ENCODE data around the gene WIF1. TPM values are rescaled to one million over a fixed set of nuclear protein-coding genes. Genes with fewer than 3 reads are reported as not detected.

Gene WIF1
- total RNA-seq, 4 donors from 2014 or later: not detected

DNA sequence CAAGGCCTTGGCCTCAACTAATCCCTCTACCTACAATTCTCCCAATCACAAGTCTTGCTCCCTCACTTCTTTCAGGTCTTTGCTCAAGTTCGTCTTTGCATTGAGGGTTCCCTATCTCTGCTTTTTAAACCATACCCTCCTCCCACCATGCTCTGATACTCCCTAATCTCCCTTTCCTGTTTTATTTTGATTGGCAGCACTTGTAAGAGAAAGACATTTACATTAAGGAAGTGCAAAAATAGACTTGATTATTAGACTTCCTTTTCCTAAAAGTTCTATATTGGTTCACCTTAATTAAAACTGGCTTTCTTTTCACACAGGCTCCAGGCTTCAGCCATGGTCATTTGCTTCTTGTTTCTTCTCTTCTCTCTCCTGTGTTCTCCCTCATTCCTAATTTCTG, 18.3 kb upstream of the WIF1 start:
- H3K4me1 ChIP-seq: no peaks in the 10 kb centered on the region
- H3K4me3 ChIP-seq: no peak overlapping the region
- H3K36me3 ChIP-seq: no peaks in the 10 kb centered on the region
- H3K9me3 ChIP-seq: peaks cover 0 to 10% (median 0%) of the 10 kb centered on the region in 4 donors
- no peak for TF ChIP-seq POLR2A (IDR thresholded peaks at IDR 0.05)
- 52 to 74% methylated on average over 1 of the region's 1 CpG for WGBS, 2 donors
- no peak for DNase-seq (ENCODE audit: low spot score in 2 of 2)
- no peak overlapping the region for H3K27ac ChIP-seq
- peaks cover 0 to 13% of the 10 kb centered on the region in 2 donors for H3K27me3 ChIP-seq

DNA sequence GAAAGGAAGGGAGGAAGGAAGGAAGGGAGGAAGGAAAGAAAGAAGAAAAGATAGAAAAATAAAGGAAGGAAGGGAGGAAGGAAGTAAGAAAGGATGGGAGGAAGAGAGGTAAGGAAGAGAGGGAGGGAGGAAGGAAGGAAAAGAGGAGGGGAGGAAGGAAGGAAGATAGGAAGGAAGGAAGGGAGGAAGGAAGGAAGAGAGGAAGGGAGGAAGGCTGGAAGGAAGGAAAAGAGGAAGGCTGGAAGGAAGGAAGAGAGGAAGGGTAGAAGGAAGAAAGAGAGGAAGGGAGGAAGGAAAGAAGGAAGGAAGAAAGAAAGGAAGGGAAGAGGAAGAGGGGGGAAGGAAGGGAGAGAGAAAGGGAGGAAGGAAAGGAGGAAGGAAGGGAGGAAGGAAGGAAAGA, 12.8 kb upstream of the WIF1 start:
- no peak overlapping the region for H3K4me3 ChIP-seq
- DNase-seq (ENCODE audit: low spot score in 2 of 2): no peak
- H3K27ac ChIP-seq: no peak overlapping the region
- no peaks in the 10 kb centered on the region for H3K27me3 ChIP-seq
- no peaks in the 10 kb centered on the region for H3K4me1 ChIP-seq
- no peaks in the 10 kb centered on the region for H3K36me3 ChIP-seq
- no peak for TF ChIP-seq POLR2A (IDR thresholded peaks at IDR 0.05)
- TF ChIP-seq EP300 (IDR thresholded peaks at IDR 0.05): no peak
- TF ChIP-seq, protein P1, sequence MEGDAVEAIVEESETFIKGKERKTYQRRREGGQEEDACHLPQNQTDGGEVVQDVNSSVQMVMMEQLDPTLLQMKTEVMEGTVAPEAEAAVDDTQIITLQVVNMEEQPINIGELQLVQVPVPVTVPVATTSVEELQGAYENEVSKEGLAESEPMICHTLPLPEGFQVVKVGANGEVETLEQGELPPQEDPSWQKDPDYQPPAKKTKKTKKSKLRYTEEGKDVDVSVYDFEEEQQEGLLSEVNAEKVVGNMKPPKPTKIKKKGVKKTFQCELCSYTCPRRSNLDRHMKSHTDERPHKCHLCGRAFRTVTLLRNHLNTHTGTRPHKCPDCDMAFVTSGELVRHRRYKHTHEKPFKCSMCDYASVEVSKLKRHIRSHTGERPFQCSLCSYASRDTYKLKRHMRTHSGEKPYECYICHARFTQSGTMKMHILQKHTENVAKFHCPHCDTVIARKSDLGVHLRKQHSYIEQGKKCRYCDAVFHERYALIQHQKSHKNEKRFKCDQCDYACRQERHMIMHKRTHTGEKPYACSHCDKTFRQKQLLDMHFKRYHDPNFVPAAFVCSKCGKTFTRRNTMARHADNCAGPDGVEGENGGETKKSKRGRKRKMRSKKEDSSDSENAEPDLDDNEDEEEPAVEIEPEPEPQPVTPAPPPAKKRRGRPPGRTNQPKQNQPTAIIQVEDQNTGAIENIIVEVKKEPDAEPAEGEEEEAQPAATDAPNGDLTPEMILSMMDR (IDR thresholded peaks at IDR 0.05): no peak
- peaks cover 0 to 10% (median 0%) of the 10 kb centered on the region in 4 donors for H3K9me3 ChIP-seq

DNA sequence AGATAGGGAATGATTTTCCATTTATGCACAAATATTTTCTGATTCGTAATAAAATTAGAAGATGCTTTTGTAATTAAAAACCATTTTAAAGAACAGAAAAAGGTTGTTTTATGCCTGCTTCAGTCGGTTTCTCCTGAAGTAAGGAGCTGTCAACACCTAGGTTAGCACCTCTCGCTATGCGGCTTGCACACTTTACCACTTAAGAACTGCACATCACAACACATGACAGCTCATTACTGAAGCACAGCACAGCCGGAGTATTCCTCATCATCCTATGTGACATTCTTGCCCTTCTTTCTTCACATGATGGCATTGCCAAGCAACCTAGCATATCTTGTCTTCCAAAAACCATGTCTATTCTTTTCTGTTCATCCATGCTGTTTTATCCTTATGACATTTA, 5.4 kb upstream of the WIF1 start:
- Histone ChIP-seq H3K9me3 (no peaks in the 10 kb centered on the region), H3K36me3 (no peaks in the 10 kb centered on the region), H3K4me1 (peaks cover 0 to 8% (median under 1%) of the 10 kb centered on the region in 4 donors), H3K27ac (no peak overlapping the region), H3K4me3 (no peak overlapping the region), H3K27me3 (peaks cover 0 to 44% of the 10 kb centered on the region in 2 donors)
- 68 to 77% methylated on average over 5 of the region's 5 CpGs for WGBS, 2 donors
- no peak for DNase-seq (ENCODE audit: low spot score in 2 of 2)
- TF ChIP-seq, protein P1 (IDR thresholded peaks at IDR 0.05): no peak
- TF ChIP-seq POLR2A (IDR thresholded peaks at IDR 0.05): no peak
- no peak for TF ChIP-seq EP300 (IDR thresholded peaks at IDR 0.05)

DNA sequence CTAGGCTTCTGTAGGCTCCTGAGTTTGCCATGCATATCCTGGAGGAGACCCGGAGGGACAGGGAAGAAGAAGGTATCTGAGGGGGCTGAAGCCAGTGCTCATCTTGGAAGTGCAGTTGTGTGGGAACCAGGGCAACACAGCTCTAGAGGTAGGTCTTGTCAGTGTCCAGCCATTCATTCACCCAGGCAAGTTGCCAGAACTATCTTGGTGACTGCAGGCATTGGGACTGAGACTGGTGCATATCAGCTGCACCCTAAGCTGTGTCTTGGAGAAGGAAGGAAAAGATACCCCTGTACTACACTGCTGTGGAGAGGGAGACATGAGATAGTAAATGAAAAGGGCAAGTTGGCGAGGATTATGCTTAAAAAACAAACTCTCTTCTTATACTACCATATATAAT, 4.9 kb upstream of the WIF1 start:
- peaks cover 0 to 13% (median 5%) of the 10 kb centered on the region in 4 donors for H3K4me1 ChIP-seq
- DNase-seq (ENCODE audit: low spot score in 2 of 2): no peak
- H3K27ac ChIP-seq: no peak overlapping the region
- TF ChIP-seq EP300 (IDR thresholded peaks at IDR 0.05) (no peak), POLR2A (IDR thresholded peaks at IDR 0.05) (no peak)
- TF ChIP-seq, protein P1 (IDR thresholded peaks at IDR 0.05): no peak
- 65 to 89% methylated on average over 2 of the region's 2 CpGs for WGBS, 2 donors
- no peak overlapping the region for H3K4me3 ChIP-seq
- H3K27me3 ChIP-seq: peaks cover 0 to 49% of the 10 kb centered on the region in 2 donors
- H3K36me3 ChIP-seq: no peaks in the 10 kb centered on the region
- H3K9me3 ChIP-seq: no peaks in the 10 kb centered on the region

DNA sequence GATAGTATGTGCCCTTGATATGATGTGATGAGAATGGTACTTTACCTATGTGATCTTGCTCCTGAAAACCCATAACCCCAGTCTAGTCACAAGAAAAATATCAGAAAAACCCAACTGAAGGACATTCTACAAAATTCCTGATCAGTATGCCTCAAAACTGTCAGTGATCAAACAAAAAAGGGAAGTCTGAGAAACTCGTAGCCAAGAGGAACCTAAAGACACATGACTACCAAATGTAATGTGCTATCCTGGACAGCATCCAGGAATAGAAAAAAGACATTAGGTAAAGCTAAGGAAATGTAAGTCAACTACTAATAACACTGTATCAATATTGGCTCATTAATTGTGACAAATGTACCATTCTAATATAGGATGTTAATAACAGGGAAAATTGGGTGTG, 4.1 kb upstream of the WIF1 start:
- no peaks in the 10 kb centered on the region for H3K36me3 ChIP-seq
- TF ChIP-seq EP300 (IDR thresholded peaks at IDR 0.05): no peak
- TF ChIP-seq, protein P1 (IDR thresholded peaks at IDR 0.05): no peak
- no peak for TF ChIP-seq POLR2A (IDR thresholded peaks at IDR 0.05)
- H3K27me3 ChIP-seq: peaks cover 0 to 56% of the 10 kb centered on the region in 2 donors
- peaks cover 0 to 17% (median 7%) of the 10 kb centered on the region in 4 donors for H3K4me1 ChIP-seq
- WGBS, 2 donors: 42 to 51% methylated on average over 1 of the region's 1 CpG
- H3K4me3 ChIP-seq: no peak overlapping the region
- H3K27ac ChIP-seq: no peak overlapping the region
- no peaks in the 10 kb centered on the region for H3K9me3 ChIP-seq
- DNase-seq (ENCODE audit: low spot score in 2 of 2): no peak
